GM18873 (cell line): Measurements from ENCODE around the gene PEA15.

Experiments used
- ATAC-seq: cut with Tn5 transposase; IDR thresholded peaks from one replicate; pipeline ENCODE4 v1.9.1; 2021; ENCODE audit warnings: mild to moderate bottlenecking, moderate library complexity, moderate number of reproducible peaks; ENCODE audit not compliant: unreplicated experiment, low FRiP score

Gene PEA15

GRCh38 chr1:160232911-160233310, 27.7 kb downstream of the PEA15 start:
- ATAC-seq: no peak

GRCh38 chr1:160236806-160237205, 31.6 kb downstream of the PEA15 start:
- ATAC-seq: no peak

- no peak for ATAC-seq
These were observed 32.4 kb downstream of the PEA15 start for GRCh38 chr1:160237558-160237957.

DNA sequence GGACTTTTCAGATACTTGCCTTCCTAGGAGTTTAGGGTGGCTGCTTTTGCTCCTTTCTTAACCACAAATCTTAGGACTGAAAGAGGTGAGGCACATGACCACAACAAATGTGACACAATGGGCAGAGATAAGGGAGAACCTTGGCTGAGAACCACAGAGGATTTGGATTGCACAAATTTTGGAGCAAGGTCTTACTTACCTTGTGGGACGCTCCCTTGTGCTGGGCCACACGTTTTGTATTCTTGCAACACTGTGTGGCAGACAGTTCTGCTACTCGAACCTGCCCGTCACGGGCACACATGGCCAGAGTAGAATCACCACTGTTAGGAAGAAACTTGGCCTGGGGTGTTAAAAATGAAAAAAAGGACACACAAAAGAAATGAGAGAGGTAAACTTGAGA, 33.2 kb downstream of the PEA15 start:
- no peak for ATAC-seq

- no peak for ATAC-seq
These were observed 34.6 kb downstream of the PEA15 start for GRCh38 chr1:160239582-160240299.

DNA sequence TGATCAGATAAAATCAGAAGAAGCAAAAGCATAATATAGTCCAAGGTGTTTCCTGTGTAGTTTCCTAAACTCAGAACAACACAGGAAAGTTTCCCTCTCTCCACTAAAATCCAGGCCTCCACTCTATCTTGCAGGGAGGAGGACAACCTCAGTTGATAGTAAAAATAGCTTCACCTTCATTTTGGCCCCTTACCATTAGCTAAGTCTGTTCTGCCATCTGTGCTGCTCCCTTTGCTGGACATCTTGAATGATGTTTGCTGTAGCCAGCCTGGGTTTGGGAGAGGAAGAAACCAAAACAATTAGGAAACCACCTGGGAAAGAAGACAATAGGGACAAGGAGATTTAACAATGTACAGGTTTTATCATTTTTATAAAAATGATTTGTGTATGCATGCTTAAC, 38.6 kb downstream of the PEA15 start:
- no peak for ATAC-seq

DNA sequence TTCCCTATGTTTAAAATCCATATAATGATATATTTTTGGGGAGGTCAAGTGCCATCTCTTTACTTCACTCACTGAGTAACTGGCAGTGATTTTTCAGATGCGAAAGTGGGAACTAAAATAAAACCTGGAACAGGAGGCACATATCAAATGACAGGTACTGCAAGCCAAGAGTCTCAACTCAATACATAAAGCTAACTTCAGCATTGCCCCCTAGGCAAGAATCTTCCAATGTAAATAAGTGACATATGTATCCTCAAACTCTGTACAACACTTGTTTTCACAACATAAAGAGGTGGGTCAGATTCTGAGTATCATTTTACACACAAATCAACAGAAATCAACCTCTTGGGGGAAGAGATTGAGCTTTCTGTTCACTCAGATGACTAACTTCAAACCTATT, 39.0 kb downstream of the PEA15 start:
- no peak for ATAC-seq

DNA sequence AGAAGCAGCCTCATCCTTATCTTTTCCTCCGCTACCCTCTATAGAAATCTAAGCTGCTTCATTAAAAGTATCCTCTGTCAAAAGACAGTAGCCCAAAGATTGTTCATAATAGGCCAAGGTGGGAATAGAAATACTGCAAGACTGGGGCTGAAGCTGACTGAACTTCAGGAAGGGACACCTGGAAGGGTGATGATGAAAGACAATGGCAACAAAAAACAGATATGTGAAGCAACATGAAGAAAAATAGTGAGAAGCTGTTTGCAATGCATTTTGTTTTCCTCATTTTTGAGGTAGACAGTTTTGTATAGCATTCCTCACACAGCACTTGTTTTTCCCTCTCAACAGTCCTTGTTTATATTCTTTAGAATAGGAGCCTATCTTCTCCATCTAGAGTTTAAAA, 40.2 kb downstream of the PEA15 start:
- ATAC-seq: no peak

- no peak for ATAC-seq
These were observed 41.9 kb downstream of the PEA15 start for GRCh38 chr1:160247053-160247452.

DNA sequence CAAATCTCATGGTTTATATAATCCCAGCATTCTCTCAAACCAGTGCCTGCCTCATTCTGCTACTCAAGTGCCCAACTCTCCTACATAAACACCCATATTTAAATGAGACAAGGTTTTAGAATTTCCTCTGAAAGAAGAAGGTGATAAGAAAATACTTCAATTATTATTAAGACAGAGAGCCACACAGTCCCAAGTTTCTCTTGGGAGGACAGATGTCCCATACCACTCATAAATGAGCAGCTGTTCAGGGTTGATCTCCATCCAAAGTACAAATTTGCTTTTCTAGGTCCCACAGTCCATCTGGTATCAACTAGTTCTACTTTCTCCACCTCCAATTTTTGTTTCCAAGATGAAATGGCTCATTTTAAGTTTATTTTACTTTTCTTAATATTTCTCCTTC, 45.8 kb downstream of the PEA15 start:
- ATAC-seq: no peak

- ATAC-seq: no peak
These were observed 46.7 kb downstream of the PEA15 start for GRCh38 chr1:160251687-160252526.

- ATAC-seq: no peak
These were observed 50.7 kb downstream of the PEA15 start for GRCh38 chr1:160255781-160256300.

GRCh38 chr1:160256396-160257046, 51.3 kb downstream of the PEA15 start:
- ATAC-seq: no peak

DNA sequence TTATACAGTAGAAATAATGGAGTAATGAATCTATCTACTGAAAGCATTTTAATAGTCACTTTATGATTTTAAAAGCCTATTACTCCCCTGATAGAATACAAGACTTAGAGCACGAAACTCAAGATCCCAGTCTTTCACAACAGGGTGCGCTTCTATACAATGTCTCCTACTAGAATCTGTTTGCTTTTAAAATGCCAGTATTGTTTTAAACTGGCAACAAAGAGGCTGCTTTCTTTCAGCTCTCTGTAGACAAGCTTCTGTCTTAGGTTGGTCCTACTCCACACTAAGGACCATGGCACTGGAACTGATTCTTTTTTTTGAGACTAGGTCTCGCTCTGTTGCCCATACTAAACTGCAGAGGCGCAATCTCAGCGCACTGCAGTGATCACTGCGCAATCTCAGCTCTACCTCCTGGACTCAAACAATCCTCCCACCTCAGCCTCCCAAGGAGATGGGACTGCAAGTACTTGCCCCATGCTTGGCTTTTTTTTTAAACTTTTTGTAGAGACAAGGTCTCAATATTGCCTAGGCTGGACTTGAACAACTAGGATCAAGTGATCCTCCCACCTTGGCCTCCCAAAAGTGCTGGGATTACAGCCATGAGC, 52.3 kb downstream of the PEA15 start:
- no peak for ATAC-seq

GRCh38 chr1:160258177-160258798, 53.1 kb downstream of the PEA15 start:
- ATAC-seq: no peak

DNA sequence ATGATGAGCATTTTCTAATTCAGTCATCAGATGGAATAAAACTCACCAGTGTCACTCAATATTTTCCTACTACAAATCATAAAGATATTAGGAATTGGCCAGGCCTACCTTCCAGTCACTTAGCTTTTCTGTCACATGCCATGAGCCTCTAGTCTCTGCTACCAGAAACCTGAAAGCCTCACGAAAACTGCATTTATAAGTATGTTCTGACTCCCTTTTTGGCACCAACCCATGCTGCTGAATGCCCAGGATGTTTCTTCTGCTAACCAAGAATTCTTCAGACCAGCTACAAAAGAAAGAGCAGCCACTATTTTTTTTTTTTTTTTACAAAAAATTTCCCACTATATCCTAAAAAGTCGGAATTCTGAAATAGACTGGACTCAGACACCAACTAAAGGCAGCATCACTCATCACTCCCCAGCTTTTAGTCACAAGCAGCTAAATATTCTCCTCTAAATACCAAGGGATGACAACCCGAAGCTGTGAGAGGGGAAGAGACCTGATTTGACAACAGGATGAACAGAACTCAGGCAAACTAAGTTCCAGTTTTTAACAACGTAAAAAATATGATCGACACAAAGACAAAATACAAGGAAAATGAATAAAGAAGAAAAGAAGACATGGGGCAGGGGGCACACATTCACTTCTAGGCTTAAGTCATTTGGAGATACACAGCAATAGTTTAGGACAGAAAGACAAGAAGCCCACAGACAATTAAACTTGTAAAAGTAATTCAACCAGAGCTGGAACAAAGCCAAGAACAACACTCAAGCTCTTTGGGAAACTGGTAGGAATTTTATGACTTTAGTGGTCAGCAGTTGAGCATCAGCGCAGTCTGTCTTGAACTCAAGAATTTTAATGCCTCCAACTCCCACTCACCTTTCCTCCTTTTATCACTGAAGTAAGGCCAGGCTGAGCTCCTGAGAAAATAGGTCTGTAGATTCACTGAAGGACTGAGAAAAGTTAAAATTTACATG, 55.5 kb downstream of the PEA15 start:
- no peak for ATAC-seq

DNA sequence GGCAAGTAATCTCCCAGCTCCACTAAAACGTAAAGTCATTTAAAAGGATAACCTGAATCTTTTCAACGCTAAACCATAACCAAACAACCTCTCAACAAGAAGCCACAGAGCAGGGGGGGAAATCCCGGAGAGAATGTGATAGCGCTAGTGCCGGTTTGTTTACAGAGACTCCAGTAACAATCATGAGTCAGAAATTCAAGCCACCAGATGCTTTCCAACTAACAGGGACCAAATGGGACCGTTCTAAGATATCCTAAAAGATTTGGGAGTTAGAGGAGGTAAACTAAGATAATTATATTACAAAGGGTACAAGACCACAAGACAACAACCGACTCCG, 56.3 kb downstream of the PEA15 start:
- ATAC-seq: no peak

DNA sequence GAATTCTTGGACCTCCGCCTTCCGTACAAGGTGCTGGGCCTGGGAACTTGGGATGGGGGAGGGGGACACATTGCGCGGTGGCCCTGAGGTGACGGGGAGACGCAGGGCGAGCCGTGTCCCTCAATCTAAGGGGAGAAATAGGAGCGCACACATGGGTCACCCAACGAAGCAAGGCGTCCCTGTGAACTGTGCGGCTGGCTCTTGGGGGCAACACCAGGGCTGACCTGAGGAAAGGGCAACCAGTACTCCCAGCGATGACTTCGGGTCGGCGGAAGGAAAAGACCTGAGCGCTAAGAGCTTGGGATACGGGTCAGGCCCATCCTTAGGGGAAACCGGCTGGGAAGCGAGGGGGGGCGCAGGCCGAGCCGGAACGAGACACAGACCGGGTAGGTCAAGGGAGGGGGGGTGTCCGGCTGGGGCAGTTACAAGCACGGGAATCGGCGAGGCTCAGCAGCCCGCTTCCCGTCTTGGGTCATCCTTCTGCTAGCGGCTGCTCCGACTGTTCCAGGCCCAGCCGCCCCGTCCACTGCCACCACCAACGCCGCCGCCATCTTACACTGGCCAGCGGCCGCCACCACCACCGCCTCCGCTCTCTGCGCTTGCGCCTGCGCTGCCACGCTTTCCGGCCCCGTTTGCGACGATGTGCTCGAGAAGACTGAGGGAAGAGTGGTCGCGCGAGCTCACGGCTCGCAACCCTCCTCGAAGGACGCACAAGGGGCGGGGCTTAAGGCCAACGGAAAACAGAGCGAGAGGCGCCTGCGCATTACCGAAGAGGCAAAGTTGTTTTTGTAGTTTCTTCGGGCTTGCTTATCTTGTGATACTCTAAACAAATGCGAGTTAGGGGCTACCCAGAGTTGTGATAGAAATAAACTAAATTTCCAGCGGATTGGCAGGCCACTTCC, 57.0 kb downstream of the PEA15 start, which contains the start of gene DCAF8:
Gene DCAF8, minus strand, starts transcription at position 657 of the 902 bp plus-strand sequence. CDS start 18,541 bp downstream, outside the sequence.
- peak; percentile 77 for ATAC-seq
